SU-DHL-6 (cell line): Measurements from ENCODE around the gene NEU4.
"Not testable (repeated sequence)": the region's sequence is repeated elsewhere in the genome, so short reads cannot be mapped to it uniquely, and the experiment has no call there.

Source experiments
- CTCF ChIP-seq: fragments of 200-600 bp; sonication (generic); IDR thresholded peaks from one replicate; pipeline ENCODE4 v1.5.1; 2017; ENCODE audit warnings: antibody characterized with exemption, mild to moderate bottlenecking, low read length, moderate library complexity; ENCODE audit not compliant: insufficient read depth, poor library complexity, severe bottlenecking
- EZH2phosphoT487 ChIP-seq: fragments of 200-600 bp; sonication (generic), shearing (Covaris generic); conservative IDR thresholded peaks from 2 replicates; pipeline ENCODE4 v1.6.1; 2018; ENCODE audit warnings: mild to moderate bottlenecking, antibody characterized with exemption, low read length, moderate library complexity, mixed read lengths

- not testable (repeated sequence) for TF ChIP-seq CTCF, EZH2phosphoT487
Measured at GRCh38 chr2:241759893-241760292, 49.1 kb upstream of the NEU4 start.
